Measurements from ENCODE around the gene CRAMP1.

CRAMP1 gene

GRCh38 chr16:1657841-1658240 is 45.7 kb downstream of the CRAMP1 start:
- no peak for DNase-seq

- DNase-seq, result no peak
Observed at GRCh38 chr16:1659031-1659430, 46.9 kb downstream of the CRAMP1 start.

- DNase-seq, result no peak
Observed at GRCh38 chr16:1661826-1662225, 49.7 kb downstream of the CRAMP1 start.

GRCh38 chr16:1662543-1662942 is 50.4 kb downstream of the CRAMP1 start:
- DNase-seq, result no peak

GRCh38 chr16:1665829-1666228 is 53.7 kb downstream of the CRAMP1 start:
- no peak for DNase-seq

GRCh38 chr16:1666316-1666715 is 54.2 kb downstream of the CRAMP1 start:
- DNase-seq, result no peak

- no peak for DNase-seq
Observed at GRCh38 chr16:1667271-1667670, 55.1 kb downstream of the CRAMP1 start.

- DNase-seq, result no peak
Observed at GRCh38 chr16:1667916-1668315, 55.8 kb downstream of the CRAMP1 start.

GRCh38 chr16:1668612-1669319 is 56.6 kb downstream of the CRAMP1 start:
- DNase-seq, result no peak

GRCh38 chr16:1669698-1670097 is 57.5 kb downstream of the CRAMP1 start:
- DNase-seq, result no peak

- no peak for DNase-seq
Observed at GRCh38 chr16:1670371-1670770, 58.2 kb downstream of the CRAMP1 start.

- DNase-seq, result no peak
Observed at GRCh38 chr16:1670866-1671265, 58.7 kb downstream of the CRAMP1 start.

- no peak for DNase-seq
Observed at GRCh38 chr16:1673424-1674151, 61.4 kb downstream of the CRAMP1 start.

- DNase-seq, result no peak
Observed at GRCh38 chr16:1674306-1674705, 62.1 kb downstream of the CRAMP1 start.

- DNase-seq, result no peak
Observed at GRCh38 chr16:1674751-1675664, 62.8 kb downstream of the CRAMP1 start.

- DNase-seq, result no peak
Observed at GRCh38 chr16:1676661-1677060, 64.5 kb downstream of the CRAMP1 start.

- DNase-seq, result peak in 1 of 2 donors; percentile 9
Observed at GRCh38 chr16:1677339-1677738, 65.2 kb downstream of the CRAMP1 start.

GRCh38 chr16:1677942-1678499 is 65.9 kb downstream of the CRAMP1 start, which contains the start of gene JPT2:
Gene JPT2 (plus strand): TSS chr16:1678279. CDS start chr16:1678313, 34 bp downstream.
- peak; percentile 93 to 94 for DNase-seq

GRCh38 chr16:1678500-1679098 is 66.4 kb downstream of the CRAMP1 start:
- peak; percentile 30 to 49 for DNase-seq

- no peak for DNase-seq
Observed at GRCh38 chr16:1680361-1680760, 68.2 kb downstream of the CRAMP1 start.

GRCh38 chr16:1681032-1681431 is 68.9 kb downstream of the CRAMP1 start:
- DNase-seq, result no peak

Measured in CD4-positive, alpha-beta T cell treated with Interleukin-1 beta for 1 hour (primary cell).